GM21526 (cell line): ENCODE results near the gene SPAM1.
"Not testable (repeated sequence)": the region's sequence is repeated elsewhere in the genome, so short reads cannot be mapped to it uniquely, and the experiment has no call there.

ENCODE experiments used
- ATAC-seq: cut with Tn5 transposase; IDR thresholded peaks from one replicate; pipeline ENCODE4 v1.9.1; 2021; ENCODE audit warnings: moderate library complexity; ENCODE audit not compliant: unreplicated experiment, low FRiP score

SPAM1 gene

DNA sequence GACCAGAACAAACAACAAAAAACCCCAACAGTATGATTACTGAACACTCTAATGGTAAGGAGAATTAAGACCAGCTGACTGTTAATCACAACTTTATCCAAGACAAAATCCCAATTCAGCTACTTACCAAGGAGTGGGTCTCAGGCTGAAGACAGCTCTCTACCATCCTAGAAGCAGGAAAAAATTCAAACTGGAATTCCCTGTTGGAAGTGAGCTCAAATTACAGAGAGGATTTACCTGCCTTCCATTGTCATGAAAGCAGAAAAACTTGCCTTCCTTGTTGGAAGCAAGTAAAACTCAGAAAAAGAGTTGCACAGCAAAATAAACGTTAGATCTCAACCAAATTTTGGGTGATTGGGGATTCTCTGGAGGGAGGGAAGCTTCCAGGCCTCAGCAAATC lies 20.9 kb downstream of the SPAM1 start:
- ATAC-seq: no peak

DNA sequence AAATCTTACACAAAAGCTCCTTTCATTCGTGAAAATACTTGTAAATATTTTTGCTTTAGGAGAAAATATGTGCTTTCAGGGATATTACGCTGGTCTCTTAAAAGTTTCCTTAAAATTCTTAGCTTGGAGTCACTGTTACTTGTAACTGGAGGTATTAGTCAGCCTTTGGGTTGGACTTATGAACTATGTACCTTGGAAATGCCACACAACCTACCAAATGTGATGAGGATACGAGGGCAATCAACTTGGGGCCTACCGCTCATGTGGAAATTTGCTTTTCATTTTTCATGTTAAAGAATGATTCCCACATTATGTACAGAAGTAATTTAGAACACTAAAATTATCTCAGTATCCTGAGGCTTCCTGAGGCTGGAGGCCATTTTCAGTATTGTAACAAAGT lies 23.1 kb downstream of the SPAM1 start:
- no peak for ATAC-seq

DNA sequence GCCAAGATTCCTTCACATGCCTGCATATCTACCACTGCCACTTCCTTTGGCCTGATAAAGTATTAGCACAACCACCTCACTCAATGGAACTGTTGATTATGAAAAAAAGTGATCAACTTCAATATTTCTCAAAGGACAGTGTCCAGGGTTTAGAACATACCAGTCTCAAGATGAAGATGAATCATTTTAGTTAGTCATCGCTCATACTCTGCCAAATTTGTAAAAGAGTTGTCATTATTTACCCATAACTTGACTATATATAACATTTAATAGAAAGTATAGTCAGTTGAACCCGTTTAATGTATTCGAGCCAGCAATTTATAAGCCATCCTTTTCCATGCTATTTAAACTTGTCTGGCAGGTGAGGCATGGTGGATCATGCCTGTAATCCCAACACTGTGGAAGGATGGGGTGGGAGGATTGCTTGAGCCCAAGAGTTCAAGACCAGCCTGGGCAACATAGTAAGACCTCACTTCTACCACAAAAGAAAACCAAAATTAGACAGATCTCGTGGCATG lies 33.2 kb downstream of the SPAM1 start:
- ATAC-seq: no peak

DNA sequence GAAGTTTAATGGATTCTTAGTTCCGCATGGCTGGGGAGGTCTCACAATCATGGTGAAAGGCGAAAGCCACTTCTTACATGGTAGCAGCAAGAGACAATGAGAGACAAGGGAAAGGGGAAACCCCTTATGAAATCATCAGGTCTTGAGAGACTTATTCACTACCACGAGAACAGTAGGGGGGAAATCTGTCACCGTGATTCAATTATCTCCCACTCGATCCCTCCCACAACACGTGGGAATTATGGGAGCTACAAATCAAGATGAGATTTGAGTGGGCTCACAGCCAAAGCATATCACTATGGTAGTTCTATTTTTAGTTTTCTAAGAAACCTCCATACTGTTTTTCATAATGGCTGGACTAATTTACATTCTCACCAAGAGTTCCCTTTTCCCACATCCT lies 36.7 kb downstream of the SPAM1 start:
- no peak for ATAC-seq

DNA sequence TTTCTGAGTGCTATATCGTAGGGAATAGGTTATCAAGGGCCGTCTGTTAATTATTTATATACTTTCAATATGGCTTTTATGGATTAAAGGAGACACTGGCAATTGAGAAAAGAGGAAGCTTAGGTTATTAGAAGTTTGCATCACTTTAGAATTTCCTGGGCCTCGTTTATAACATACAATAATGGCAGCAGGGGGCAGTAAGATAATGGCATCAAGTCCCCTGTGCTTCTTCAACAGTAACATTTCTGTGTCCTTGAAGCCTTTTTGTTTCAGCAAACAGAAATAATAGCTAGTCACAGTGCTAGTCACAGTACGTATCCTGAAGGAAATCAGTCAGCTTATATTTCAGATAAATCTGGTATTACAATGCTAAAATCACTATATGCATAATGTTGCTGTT lies 41.9 kb downstream of the SPAM1 start:
- no peak for ATAC-seq

DNA sequence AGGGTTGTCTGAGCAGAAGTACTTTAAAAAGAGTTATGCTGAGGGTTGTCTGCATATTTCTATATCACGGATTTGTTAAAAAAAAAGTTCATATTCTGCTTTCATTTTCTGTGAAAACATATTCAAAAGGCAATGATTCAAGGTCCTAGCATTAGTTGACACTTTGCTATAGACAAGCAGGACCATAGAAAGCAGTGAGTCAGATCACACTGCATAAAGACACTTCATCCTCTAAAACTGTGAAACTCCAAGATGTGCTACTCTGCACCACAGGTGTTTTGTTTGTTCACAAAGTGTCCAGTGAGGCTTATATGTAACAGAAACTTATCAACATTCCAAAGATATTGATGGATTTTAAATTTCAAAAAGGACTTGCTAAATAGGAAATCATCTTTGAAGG lies 47.0 kb downstream of the SPAM1 start:
- ATAC-seq: no peak

DNA sequence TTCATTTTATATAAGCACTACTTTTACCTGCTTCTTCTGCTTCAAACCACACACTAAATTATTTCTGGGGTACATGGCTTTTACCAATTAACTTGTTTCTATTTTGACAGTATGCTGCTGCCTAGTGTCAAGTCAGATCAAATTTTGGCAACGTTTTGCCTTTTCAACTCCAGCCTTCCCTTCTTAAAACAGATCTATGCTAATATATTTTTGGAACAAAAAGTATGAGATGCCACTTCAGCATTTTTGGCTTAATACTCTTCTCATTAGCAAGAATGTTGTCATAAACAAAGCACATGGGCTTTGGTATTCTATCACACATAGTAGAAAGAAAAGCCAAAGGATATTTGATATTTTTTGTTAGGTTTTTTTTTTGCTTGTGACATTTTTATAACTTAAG lies 47.8 kb downstream of the SPAM1 start:
- no peak for ATAC-seq

DNA sequence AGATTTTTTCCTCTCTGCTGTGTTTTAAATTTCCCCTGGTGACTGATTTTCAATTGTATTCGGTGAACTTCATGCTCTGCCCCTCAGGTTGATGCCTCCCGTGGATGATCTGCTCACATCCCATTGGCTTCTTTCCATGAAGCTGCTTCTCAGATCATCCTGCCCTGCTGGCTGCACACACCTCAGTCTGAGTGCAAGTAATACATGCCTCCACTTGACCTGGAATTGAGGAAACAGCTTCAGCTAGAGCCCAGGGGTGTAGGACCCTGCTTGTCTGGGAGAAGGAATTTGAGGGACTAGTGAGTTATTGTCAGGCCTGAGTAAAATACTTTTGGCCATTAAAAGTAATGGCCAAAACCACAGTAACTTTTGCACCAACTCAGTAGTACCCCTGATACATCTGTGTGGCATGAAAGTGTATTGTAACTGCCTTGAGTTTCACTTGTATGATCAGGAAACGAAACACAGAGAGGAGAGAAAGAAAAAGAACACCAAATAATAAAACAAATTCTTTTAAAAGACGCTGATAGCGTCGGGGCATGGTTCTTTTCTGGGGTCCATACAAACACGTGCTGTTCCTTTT lies 49.4 kb downstream of the SPAM1 start:
- ATAC-seq: no peak

DNA sequence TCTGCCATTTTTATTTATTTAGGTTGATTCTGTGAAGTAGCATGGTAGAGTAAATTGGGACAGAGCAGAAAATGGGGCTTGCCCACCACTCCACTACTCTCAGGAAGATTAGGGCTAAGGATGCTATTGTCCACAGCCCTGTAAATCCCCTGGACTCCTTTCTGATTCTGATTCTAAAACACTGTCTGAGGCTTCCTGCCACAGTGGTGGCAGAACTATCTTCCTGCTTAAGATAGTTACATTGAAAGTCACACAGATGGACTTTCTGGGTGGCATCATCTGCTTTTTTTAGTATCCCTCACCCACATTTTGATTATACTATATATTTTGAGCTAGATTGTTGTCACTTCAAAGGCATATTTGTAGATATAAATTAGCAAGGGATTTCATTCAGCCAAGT lies 50.0 kb downstream of the SPAM1 start:
- no peak for ATAC-seq

DNA sequence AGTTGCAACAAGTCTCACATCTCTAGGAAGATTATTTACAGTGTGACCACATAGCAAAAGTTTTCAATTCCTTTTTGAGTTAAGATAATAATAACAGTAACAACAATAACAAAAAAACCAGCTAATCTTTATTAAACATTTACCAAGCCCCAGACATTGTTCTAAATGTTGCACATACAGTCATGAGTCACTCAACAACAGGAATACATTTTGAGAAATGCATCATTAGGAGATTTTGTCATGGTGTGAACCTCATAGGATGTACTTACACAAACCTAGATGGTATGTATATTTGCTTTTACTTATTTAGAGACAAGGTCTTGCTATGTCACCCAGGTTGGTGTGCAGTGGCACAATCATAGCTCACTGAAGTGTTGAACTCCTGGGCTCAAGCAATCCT lies 52.0 kb downstream of the SPAM1 start:
- no peak for ATAC-seq

DNA sequence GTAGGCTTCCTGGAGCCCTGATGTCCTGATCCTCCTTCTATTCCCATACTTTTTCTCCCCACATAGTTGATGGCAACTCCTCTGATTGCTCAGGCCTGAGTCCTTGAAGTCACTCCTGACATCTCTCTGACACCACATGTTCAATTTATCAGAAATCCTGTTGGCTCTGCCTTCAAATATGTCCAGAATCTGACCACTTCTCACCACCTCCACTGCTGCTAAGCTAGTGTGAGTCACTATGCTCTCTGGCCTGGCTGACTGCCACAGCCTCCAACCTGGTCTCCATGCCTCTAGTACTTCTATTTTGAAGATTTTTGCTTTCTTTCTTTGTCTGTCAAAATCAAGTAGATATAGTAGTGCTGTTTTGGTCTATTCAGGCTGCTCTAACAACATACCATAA lies 54.8 kb downstream of the SPAM1 start:
- ATAC-seq: no peak

DNA sequence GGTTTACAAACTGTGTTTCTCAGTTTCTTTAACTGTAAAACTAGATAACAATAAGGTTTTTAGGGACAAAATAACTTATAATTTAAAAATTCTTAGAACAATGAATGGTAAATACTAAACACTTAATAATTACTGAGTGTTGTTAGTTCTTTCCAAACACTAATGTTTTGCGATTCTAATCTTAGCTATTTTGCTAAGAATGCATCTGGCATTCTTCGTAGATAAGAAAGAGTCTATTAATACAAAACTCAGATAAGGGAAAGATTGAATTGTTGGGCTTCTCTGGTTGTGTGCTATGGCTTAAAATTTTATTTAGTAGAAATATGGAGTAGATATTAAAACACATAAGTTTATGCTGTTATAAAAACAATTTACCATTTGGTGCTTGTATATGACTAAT lies 62.4 kb downstream of the SPAM1 start:
- no peak for ATAC-seq

DNA sequence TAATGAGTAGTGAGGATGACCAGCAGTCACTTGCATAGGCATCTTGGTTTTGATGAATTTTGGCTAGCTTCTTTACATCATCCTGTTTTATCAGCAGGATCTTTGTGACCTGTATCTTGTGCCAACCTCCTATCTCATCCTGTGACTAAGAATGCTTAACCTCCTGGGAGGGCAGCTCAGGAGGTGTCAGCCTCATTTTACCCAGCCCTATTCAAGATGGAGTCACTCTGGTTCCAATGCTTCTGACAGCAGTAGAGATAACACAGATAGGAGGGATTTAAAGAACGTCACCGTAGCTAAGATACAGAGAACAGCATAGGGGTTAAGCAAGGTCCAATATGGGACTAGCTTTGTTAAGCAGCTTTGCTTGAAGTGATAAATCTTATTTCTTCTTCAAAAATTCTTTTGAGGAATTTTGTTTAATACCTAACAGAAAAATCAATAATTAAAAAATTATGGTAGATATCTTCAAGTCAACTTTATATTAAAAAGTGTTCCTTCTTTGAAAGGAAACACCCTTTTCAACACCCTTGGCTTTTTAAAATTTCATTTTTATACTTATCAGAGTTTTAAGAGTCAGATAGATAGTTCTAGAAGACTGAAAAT lies 68.0 kb downstream of the SPAM1 start:
- no peak for ATAC-seq

DNA sequence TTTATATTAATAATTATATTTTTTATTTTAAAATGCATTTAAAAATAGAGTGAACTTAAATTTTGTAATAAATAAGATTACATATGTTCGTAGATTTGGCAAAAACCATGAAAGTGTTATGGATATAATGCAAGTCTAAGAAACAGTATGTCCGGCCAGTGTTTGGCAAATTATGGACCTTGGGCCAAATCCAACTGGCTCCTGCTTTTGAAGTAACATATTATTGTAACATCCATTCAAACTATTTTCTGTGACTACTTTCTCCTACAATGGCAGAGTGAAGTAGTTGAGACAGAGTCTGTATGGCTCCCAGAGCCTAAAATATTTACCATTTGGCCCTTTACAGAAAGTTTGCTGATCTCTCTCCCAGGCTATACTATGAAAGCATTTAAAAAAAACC lies 69.0 kb downstream of the SPAM1 start:
- ATAC-seq: no peak

DNA sequence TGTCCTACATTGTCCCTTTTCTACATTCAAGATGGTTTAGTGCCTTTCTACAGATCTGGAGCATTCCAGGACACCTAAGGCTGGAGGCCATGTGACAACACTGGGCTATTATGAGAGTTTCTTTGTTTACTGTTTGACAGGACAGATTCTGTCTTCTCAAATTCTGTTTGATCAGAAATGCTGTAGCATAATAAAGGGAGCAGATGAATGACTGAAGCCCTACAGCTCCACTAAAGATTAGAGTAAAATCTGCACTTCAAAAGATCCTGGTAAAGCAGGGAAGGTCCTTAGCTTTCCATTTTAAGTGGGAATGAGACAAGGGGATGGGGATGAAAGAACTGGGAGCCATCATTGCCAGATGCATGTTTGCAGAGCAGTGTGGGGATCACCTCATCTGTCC lies 69.4 kb downstream of the SPAM1 start:
- ATAC-seq: no peak

DNA sequence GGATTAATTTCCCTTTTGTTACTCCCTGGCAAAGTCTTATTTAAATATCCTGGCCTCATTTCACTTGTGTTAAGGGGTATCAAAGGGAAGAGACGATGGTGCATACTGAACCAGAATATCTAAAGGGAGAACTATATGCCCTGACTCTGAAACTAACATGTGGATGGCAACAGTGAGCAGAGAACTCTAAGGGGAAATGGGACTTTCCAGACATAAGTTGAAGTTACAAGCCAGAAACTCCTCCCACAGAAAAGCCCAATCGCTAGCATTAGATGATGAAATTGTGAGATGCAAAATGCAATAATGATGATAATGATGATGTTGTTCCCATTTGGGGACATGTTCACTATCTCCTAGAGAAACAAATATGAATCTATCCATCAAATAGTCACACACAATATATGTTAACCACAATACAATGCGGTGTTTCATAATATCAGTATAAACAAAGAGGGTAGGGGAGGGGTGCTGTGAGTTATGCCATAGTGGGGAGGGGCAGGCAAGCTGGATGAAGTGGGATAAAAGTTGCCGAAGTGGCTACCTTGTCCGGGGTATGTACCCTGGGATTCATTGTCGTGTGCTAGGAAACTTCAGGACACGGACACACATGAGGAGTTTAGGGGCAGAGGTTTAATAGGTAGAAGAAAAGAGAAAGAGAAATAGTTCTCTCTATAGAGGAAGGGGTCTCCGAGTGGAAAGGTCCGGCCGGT lies 70.7 kb downstream of the SPAM1 start:
- no peak for ATAC-seq

DNA sequence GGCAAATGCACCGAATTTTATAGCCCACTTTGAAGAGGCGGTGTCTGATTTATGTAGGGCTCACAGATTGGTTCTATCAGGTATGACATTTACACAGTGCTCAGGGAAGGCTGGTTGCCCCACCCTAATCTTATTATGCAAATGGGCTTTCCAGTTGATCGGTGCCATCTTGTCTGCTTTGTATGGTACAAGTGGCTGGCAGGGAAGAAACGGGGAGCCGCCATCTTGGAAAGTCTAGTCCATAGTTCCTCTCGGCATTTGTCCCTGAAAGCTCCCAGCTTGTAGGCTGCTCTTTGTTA lies 71.2 kb downstream of the SPAM1 start:
- no peak for ATAC-seq

DNA sequence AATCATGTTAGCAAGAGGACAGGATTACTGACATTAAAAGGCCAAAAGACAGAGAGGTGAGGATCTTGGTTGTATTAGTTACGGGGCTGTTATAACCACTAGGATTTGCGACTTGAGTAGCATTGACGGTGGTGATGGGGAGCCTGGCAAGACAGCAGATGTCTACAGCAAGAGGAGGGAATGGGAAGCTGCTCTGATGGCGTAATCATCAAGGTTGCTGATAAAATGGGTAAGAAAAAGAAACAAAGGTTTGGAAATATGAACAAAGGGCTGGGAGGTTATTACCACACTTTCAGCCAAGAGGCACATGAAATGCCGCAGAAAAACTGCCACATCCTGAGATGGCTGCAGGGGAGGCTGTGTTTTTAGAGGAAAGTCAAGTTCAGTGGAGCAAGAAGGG lies 73.9 kb downstream of the SPAM1 start:
- no peak for ATAC-seq

DNA sequence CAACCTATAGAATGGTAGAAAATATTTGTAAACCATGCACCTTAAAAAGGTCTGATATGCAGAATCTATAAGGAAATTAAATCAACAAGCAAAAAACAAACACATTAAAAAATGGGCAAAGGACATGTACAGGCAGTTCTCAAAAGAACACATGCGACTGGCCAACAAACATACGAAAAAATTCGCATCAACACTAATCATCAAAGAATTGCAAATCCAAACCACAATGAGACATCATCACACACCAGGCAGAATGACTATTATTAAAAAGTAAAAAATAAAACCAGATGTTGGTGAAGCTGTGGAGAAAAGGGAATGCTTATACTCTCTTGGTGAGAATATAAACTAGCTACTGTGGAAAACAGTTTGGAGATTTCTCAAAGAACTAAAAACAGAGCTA lies 74.7 kb downstream of the SPAM1 start:
- ATAC-seq: no peak

DNA sequence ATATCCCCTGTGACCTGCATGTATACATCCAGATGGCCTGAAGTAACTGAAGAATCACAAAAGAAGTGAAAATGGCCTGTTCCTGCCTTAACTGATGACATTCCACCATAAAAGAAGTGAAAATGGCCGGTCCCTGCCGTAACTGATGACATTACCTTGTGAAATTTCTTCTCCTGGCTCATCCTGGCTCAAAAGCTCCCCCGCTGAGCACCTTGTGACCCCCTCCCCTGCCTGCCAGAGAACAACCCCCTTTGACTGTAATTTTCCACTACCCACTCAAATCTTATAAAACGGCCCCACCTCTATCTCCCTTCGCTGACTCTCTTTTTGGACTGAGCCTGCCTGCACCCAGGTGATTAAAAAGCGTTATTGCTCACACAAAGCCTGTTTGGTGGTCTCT lies 83.3 kb downstream of the SPAM1 start:
- ATAC-seq: not testable (repeated sequence)

DNA sequence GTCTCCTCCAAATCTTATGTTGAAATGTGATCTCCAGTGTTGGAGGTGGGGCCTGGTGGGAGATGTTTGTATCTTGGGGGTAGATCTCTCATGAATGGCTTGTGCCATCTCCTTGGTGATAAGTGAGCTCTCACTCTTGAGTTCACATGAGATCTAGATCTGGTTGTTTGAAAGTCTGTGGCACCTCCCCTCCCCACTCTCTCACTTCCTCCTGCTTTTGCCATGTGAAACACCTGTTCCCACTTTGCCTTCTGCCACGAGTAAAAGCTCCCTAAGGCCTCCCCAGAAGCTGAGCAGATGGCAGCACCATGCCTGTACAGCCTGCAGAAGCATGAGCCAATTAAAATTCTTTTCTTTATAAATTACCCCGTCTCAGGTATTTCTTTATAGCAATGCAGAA lies 84.3 kb downstream of the SPAM1 start:
- no peak for ATAC-seq
